HEK293 (cell line): ENCODE measurements around the gene CTNNA2.

Source experiments
- MEIS1 ChIP-seq: sonication (generic); formaldehyde crosslinking; IDR thresholded peaks from 2 replicates; pipeline ENCODE4 v1.8.1; 2022; ENCODE audit warnings: missing genetic modification reagents, mild to moderate bottlenecking, borderline replicate concordance
- ZNF114 ChIP-seq: fragments of 450-650 bp; formaldehyde crosslinking; IDR thresholded peaks from 2 replicates; pipeline ENCODE4 v1.5.0; 2017; ENCODE audit warnings: missing biosample characterization, missing genetic modification characterization
- ZNF221 ChIP-seq: fragments of 450-650 bp; formaldehyde crosslinking; IDR thresholded peaks from 2 replicates; pipeline ENCODE4 v1.5.1; 2017; ENCODE audit warnings: missing biosample characterization, missing genetic modification characterization, borderline replicate concordance
- ZNF274 ChIP-seq, 2 experiments: fragments of 200-500 bp in 1 of 2; fragments of 450-650 bp in 1 of 2; sonication (Bioruptor generic) in 1 of 2; formaldehyde crosslinking in 1 of 2; IDR thresholded peaks; 2 replicates each; pipeline versions ENCODE4 v1.5.1 to v1.6.1; 2014 to 2016; ENCODE audit warnings: borderline replicate concordance in 1 of 2, inconsistent platforms in 1 of 2, low read length in 1 of 2, missing biosample characterization in 1 of 2, missing genetic modification characterization in 1 of 2
- ZNF391 ChIP-seq: fragments of 450-650 bp; formaldehyde crosslinking; IDR thresholded peaks from 2 replicates; pipeline ENCODE4 v1.5.1; 2016; ENCODE audit warnings: low read depth, missing biosample characterization, missing genetic modification characterization, borderline replicate concordance
- ZNF623 ChIP-seq: fragments of 450-650 bp; formaldehyde crosslinking; IDR thresholded peaks from 2 replicates; pipeline ENCODE4 v1.5.1; 2016; ENCODE audit warnings: missing biosample characterization, missing genetic modification characterization
- ZNF654 ChIP-seq: fragments of 450-650 bp; formaldehyde crosslinking; IDR thresholded peaks from 2 replicates; pipeline ENCODE4 v1.5.1; 2016; ENCODE audit warnings: low read depth, missing biosample characterization, missing genetic modification characterization
- TF ChIP-seq, protein P1 (sequence below): fragments of 450-650 bp; formaldehyde crosslinking; IDR thresholded peaks from 2 replicates; pipeline ENCODE4 v1.5.1; 2016; ENCODE audit warnings: missing biosample characterization, missing genetic modification characterization
- TF ChIP-seq, protein P2 (sequence below): sonication (generic); formaldehyde crosslinking; IDR thresholded peaks from 2 replicates; pipeline ENCODE4 v1.8.1; 2022; ENCODE audit warnings: mild to moderate bottlenecking, moderate library complexity, missing genetic modification reagents
- TF ChIP-seq, protein P3 (sequence below): fragments of 450-650 bp; formaldehyde crosslinking; IDR thresholded peaks from 2 replicates; pipeline ENCODE4 v1.5.1; 2016; ENCODE audit warnings: missing biosample characterization, missing genetic modification characterization, borderline replicate concordance
- TF ChIP-seq, protein P4 (sequence below): fragments of 450-650 bp; formaldehyde crosslinking; IDR thresholded peaks from 2 replicates; pipeline ENCODE4 v1.5.1; 2017; ENCODE audit warnings: missing biosample characterization, missing genetic modification characterization
- TF ChIP-seq, protein P5 (sequence below): fragments of 450-650 bp; formaldehyde crosslinking; conservative IDR thresholded peaks from 2 replicates; pipeline ENCODE4 v1.5.1; 2016; ENCODE audit warnings: low read depth, missing biosample characterization, missing genetic modification characterization

DNA sequence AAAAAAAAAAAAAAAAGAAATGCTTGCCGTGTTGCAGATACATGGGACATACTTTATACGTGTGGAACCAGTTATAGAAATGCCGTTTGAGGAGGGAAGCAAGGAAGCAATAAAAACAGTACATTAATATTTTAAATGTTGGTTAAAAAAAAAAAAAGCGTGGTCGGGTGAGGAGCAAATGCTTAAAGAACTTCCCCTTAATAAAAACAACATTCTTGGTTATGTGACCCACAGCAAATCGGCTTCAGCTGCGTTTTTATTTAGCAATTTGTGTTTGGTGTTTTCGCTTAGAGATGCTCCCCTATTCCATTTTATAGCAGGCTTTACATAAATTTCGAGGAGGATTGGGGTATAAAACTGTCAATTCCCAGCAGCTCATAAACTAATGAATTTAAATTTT, 568.1 kb downstream of the CTNNA2 start:
- TF ChIP-seq ZNF114 (tag by site-specific recombination) (no peak), MEIS1 (CRISPR knock-in tag) (no peak), ZNF221 (tag by site-specific recombination) (no peak), ZNF654 (tag by site-specific recombination) (no peak), ZNF623 (tag by site-specific recombination) (no peak), ZNF391 (tag by site-specific recombination) (no peak), ZNF274 (IDR thresholded peaks at IDR 0.05; ENCODE audit: low read length) (no peak), ZNF274 (tag by site-specific recombination; IDR thresholded peaks at IDR 0.05; ENCODE audit: borderline replicate concordance) (no peak)
- TF ChIP-seq, protein P1, sequence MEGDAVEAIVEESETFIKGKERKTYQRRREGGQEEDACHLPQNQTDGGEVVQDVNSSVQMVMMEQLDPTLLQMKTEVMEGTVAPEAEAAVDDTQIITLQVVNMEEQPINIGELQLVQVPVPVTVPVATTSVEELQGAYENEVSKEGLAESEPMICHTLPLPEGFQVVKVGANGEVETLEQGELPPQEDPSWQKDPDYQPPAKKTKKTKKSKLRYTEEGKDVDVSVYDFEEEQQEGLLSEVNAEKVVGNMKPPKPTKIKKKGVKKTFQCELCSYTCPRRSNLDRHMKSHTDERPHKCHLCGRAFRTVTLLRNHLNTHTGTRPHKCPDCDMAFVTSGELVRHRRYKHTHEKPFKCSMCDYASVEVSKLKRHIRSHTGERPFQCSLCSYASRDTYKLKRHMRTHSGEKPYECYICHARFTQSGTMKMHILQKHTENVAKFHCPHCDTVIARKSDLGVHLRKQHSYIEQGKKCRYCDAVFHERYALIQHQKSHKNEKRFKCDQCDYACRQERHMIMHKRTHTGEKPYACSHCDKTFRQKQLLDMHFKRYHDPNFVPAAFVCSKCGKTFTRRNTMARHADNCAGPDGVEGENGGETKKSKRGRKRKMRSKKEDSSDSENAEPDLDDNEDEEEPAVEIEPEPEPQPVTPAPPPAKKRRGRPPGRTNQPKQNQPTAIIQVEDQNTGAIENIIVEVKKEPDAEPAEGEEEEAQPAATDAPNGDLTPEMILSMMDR = no peak
- TF ChIP-seq, protein P2, sequence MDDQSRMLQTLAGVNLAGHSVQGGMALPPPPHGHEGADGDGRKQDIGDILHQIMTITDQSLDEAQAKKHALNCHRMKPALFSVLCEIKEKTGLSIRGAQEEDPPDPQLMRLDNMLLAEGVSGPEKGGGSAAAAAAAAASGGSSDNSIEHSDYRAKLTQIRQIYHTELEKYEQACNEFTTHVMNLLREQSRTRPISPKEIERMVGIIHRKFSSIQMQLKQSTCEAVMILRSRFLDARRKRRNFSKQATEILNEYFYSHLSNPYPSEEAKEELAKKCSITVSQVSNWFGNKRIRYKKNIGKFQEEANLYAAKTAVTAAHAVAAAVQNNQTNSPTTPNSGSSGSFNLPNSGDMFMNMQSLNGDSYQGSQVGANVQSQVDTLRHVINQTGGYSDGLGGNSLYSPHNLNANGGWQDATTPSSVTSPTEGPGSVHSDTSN = no peak
- TF ChIP-seq, protein P3, sequence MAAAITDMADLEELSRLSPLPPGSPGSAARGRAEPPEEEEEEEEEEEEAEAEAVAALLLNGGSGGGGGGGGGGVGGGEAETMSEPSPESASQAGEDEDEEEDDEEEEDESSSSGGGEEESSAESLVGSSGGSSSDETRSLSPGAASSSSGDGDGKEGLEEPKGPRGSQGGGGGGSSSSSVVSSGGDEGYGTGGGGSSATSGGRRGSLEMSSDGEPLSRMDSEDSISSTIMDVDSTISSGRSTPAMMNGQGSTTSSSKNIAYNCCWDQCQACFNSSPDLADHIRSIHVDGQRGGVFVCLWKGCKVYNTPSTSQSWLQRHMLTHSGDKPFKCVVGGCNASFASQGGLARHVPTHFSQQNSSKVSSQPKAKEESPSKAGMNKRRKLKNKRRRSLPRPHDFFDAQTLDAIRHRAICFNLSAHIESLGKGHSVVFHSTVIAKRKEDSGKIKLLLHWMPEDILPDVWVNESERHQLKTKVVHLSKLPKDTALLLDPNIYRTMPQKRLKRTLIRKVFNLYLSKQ (tag by site-specific recombination) = no peak
- TF ChIP-seq, protein P4, sequence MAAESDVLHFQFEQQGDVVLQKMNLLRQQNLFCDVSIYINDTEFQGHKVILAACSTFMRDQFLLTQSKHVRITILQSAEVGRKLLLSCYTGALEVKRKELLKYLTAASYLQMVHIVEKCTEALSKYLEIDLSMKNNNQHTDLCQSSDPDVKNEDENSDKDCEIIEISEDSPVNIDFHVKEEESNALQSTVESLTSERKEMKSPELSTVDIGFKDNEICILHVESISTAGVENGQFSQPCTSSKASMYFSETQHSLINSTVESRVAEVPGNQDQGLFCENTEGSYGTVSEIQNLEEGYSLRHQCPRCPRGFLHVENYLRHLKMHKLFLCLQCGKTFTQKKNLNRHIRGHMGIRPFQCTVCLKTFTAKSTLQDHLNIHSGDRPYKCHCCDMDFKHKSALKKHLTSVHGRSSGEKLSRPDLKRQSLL (tag by site-specific recombination) = no peak
- TF ChIP-seq, protein P5, sequence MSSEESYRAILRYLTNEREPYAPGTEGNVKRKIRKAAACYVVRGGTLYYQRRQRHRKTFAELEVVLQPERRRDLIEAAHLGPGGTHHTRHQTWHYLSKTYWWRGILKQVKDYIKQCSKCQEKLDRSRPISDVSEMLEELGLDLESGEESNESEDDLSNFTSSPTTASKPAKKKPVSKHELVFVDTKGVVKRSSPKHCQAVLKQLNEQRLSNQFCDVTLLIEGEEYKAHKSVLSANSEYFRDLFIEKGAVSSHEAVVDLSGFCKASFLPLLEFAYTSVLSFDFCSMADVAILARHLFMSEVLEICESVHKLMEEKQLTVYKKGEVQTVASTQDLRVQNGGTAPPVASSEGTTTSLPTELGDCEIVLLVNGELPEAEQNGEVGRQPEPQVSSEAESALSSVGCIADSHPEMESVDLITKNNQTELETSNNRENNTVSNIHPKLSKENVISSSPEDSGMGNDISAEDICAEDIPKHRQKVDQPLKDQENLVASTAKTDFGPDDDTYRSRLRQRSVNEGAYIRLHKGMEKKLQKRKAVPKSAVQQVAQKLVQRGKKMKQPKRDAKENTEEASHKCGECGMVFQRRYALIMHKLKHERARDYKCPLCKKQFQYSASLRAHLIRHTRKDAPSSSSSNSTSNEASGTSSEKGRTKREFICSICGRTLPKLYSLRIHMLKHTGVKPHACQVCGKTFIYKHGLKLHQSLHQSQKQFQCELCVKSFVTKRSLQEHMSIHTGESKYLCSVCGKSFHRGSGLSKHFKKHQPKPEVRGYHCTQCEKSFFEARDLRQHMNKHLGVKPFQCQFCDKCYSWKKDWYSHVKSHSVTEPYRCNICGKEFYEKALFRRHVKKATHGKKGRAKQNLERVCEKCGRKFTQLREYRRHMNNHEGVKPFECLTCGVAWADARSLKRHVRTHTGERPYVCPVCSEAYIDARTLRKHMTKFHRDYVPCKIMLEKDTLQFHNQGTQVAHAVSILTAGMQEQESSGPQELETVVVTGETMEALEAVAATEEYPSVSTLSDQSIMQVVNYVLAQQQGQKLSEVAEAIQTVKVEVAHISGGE = no peak
